T-helper 1 cell treated with Interleukin-12 subunit alpha and Interleukin-12 subunit beta and Interleukin-4 antibody, amounts not matched to agents 30 μg/mL and 1 μg/mL, for 36 hours (primary cell): ENCODE results near the gene PBX2.
A peak's percentile ranks its signal among the peaks of the same experiment; 100 is the strongest.
"Not testable (repeated sequence)": the region's sequence is repeated elsewhere in the genome, so short reads cannot be mapped to it uniquely, and the experiment has no call there.

Experiments
- H3K27ac Mint-ChIP-seq: one replicate; pipeline ENCODE4 v1.8.0; 2021; ENCODE audit warnings: mild to moderate bottlenecking, mixed read lengths
- H3K27me3 Mint-ChIP-seq: one replicate; pipeline ENCODE4 v1.8.0; 2021; ENCODE audit warnings: low read depth, mixed read lengths
- H3K36me3 Mint-ChIP-seq: one replicate; pipeline ENCODE4 v1.8.0; 2021; ENCODE audit warnings: low read depth, mixed read lengths
- H3K4me1 Mint-ChIP-seq: one replicate; pipeline ENCODE4 v1.8.0; 2021; ENCODE audit warnings: low read depth, mixed read lengths
- H3K4me3 Mint-ChIP-seq: one replicate; pipeline ENCODE4 v1.8.0; 2021; ENCODE audit warnings: mild to moderate bottlenecking, moderate library complexity, mixed read lengths
- H3K9me3 Mint-ChIP-seq: one replicate; pipeline ENCODE4 v1.8.0; 2021; ENCODE audit warnings: mixed read lengths

PBX2 gene

DNA sequence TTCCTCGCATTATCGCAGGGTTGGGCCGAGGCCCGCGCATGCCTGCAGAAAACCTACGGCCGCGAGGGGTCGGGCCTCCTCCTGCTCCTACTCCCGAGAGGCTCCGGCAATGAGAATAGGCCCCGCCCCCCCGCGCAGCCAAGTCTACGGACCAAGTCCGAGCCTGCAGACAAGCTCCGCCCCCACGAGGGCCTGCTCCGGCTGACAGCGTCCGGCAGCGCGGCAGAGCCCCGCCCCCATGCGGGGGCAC lies 5.6 kb upstream of the PBX2 start:
- peaks cover 16% of the 10 kb centered on the region for H3K36me3 Mint-ChIP-seq
- H3K4me1 Mint-ChIP-seq = peaks cover 31% of the 10 kb centered on the region
- H3K4me3 Mint-ChIP-seq = peak overlapping the region; percentile 88
- peak overlapping the region; percentile 95 for H3K27ac Mint-ChIP-seq
- no peaks in the 10 kb centered on the region for H3K9me3 Mint-ChIP-seq
- H3K27me3 Mint-ChIP-seq = peaks cover 4% of the 10 kb centered on the region

DNA sequence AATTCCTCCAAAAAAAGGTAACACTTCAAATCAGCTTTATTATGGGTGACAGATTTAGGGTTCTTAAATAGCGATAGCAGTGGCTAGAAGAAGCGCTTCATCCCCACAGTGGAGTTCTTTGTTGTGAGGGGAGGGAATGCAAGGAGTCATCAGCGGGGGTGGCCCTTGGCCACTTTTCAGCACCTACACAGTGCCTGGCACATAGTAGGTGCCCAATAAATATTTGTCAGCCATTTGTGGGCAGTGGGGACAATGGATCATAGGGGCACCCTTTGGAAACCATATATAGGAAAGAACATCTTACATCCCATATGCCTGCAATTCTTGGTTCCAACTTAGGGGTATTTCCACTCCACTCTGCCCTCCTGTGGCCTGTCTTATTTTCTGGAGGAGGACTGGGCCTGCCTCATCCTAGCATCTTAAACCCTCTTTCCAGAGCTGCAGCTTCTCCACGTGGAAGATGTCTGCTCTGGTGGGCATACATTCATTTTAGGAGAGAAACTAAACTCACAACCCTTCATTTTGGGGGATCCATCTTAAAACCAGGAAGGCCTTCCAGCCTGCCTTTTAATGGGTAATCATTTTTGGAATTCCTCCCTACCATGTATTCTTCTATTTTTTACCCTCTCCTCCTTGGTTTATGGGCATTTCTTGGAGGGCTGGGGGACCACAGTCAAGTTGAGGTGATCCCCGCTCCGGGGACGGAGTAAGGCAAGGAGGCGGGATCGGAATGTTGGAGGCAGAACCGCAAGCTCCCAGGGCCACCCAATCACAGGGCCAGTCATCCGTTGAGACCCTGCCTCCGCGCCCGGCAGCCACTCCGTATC lies 5.0 kb upstream of the PBX2 start:
- peaks cover 31% of the 10 kb centered on the region for H3K4me1 Mint-ChIP-seq
- H3K27ac Mint-ChIP-seq = peak overlapping the region; percentile 93
- peak overlapping the region; percentile 88 for H3K4me3 Mint-ChIP-seq
- H3K36me3 Mint-ChIP-seq = peaks cover 20% of the 10 kb centered on the region
- H3K9me3 Mint-ChIP-seq = no peaks in the 10 kb centered on the region
- no peaks in the 10 kb centered on the region for H3K27me3 Mint-ChIP-seq

DNA sequence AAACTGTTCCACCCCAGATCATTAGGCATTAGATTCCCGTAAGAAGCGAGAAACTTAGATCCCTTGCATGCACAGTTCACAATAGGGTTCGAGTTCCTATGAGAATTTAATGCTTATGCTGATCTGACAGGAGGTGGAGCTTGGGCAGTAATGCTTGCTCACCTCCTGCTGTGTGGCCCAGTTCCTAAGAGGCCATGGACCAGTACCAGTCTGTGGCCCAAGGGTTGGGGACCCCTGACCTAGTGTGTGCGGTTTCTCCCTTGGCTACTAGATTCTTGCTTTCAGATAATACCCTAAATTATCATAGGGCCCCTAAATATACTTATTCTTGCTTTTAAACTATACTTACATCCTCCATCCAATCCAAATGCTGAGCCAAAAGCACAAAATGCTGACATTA lies 4.4 kb upstream of the PBX2 start:
- peak overlapping the region; percentile 88 for H3K4me3 Mint-ChIP-seq
- peaks cover 31% of the 10 kb centered on the region for H3K4me1 Mint-ChIP-seq
- no peaks in the 10 kb centered on the region for H3K9me3 Mint-ChIP-seq

DNA sequence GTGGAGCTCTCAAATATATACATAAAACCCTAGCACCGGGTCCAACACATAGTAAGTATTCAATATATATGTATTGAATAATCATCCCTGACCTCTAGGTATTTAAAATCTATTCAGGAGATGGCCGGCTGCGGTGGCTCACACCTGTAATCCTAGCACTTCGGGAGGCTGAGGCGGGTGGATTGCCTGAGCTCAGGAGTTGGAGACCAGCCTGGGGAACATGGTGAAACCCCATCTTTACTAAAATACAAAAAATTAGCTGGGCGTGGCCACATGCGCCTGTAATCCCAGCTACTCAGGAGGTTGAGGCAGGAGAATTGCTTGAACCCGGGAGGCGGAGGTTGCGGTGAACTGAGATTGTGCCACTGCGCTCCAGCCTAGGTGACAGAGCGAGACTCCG lies 3.1 kb upstream of the PBX2 start:
- Mint-ChIP-seq H3K4me3 (peak overlapping the region; percentile 99), H3K27ac (peak overlapping the region; percentile 98), H3K4me1 (peaks cover 39% of the 10 kb centered on the region), H3K36me3 (peaks cover 31% of the 10 kb centered on the region)
- not testable (repeated sequence) for H3K9me3 Mint-ChIP-seq, H3K27me3 Mint-ChIP-seq

More for the DNA sequence above, 4.4 kb upstream of the PBX2 start:
- H3K27ac Mint-ChIP-seq = no peak overlapping the region
- no peaks in the 10 kb centered on the region for H3K27me3 Mint-ChIP-seq
- H3K36me3 Mint-ChIP-seq = peaks cover 21% of the 10 kb centered on the region

DNA sequence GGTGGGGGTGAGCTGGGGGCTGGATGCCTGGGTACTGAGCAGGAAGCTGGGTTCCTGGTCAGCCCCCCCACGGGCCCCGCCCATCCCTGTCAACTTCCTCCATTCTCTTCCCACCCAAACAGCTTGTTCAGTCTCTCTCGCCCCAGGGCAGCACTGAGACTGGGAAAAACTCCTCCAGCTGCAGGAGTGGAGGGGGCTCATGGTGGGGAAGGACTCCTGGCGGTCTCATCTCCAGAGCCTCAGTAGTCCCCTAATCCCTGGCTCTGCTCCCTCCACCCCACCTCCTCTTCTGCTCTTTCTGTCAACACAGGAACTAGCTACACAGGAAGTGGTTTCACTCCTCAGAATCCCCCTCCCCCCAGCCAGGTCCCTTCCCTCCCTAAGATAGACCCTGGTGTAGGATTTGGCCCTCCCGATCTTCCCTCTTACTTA lies 2.6 kb upstream of the PBX2 start, which contains the start of gene GPSM3:
GPSM3 (minus strand) TSS at position 36 of the 432 bp plus-strand sequence. CDS start 130 bp downstream, outside the sequence.
- H3K4me1 Mint-ChIP-seq = peaks cover 40% of the 10 kb centered on the region
- H3K9me3 Mint-ChIP-seq = no peaks in the 10 kb centered on the region
- H3K27me3 Mint-ChIP-seq = no peaks in the 10 kb centered on the region
- H3K27ac Mint-ChIP-seq = peak within 1 kb of the TSS; percentile 98
- H3K36me3 Mint-ChIP-seq = peaks cover 32% of the 10 kb centered on the region
- H3K4me3 Mint-ChIP-seq = peak within 1 kb of the TSS; percentile 99

DNA sequence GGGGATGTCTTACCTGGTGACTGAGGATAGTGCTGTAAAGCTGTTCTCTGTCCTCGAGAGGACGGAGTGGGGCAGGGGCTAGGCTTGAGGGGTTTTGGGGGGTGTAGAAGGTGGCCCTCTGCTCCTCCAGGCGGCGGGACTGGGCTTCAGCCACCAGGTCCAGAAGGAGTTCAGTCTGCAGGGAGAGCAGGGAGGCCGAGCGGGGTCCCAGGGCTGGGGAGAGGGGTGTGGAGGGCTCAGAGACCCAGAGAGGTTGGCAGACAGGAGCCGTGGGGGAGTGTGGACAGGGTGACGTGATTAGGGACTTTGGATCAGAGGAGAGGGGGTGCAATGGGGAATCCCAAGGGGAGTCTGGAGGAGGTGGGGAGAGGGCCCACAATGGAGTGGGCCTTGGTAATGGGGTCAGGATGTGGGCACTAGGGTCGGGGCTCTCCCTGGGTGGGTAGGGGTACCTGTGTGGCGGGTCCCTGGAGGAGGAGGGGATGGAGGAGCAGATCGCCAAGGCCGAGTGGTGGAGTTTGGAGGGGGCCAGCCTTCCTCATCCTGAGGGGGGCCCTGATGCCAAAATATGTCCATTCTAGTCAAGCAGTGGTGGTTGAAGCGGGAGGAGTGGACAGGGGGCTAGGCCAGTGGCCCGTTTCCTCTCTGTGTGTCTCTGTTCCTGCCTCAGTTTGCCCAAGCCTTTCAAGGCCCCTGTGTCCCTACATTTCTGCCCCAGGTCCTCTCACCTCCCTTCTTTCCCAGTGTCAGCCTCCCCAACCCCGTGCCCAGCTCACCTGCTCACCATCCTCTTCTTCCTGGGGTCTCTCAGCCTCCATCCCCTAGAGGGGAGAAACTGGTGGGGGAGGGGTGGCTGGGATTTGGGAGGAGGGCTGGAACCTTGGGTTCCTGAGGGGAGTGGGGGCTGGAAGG lies 1.9 kb upstream of the PBX2 start:
- Mint-ChIP-seq H3K36me3 (peaks cover 38% of the 10 kb centered on the region), H3K27ac (peak overlapping the region; percentile 98), H3K27me3 (no peaks in the 10 kb centered on the region), H3K4me3 (peak overlapping the region; percentile 99), H3K9me3 (no peaks in the 10 kb centered on the region), H3K4me1 (peaks cover 44% of the 10 kb centered on the region)

DNA sequence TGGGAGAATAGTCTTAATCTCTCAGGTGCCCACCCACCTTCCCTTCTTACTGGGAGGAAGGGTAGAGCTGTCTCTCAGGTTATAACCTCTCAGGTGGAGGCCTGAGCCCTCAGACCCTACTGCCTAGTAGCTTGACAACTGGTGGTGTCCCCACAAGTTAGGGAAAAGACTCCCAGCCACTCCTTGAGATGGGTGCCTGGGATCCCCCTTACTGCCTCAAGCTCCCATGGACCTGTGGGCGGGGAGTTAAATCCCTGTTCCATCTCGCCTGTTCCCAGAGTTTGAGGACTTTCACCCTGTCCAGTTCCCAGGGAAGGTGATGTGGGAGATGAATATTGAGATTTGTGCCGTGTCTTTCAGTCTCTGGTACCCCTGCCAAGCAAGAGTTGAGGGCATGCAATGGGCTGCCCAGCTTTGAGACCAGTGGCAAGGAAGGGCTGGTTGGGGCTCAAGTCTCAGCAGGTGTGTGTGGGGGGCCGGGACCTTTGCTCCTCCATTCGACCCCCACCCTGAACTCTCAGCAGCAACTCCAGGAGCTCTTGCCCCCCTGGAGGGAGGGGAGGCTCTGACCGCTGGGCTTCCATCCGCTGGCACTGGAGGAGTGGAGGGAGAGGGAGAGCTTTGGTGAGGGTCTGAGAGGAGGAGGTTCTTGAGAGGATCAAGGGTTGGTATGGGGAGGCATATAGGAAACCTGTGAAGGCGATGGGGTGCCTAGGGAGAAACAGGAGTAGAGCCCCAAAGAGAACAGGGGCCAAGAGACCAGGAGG lies 1.1 kb upstream of the PBX2 start:
- H3K9me3 Mint-ChIP-seq = no peaks in the 10 kb centered on the region
- H3K27me3 Mint-ChIP-seq = no peaks in the 10 kb centered on the region
- peaks cover 47% of the 10 kb centered on the region for H3K36me3 Mint-ChIP-seq
- H3K4me3 Mint-ChIP-seq = peak overlapping the region; percentile 99
- H3K4me1 Mint-ChIP-seq = peaks cover 48% of the 10 kb centered on the region
- peak overlapping the region; percentile 98 for H3K27ac Mint-ChIP-seq

DNA sequence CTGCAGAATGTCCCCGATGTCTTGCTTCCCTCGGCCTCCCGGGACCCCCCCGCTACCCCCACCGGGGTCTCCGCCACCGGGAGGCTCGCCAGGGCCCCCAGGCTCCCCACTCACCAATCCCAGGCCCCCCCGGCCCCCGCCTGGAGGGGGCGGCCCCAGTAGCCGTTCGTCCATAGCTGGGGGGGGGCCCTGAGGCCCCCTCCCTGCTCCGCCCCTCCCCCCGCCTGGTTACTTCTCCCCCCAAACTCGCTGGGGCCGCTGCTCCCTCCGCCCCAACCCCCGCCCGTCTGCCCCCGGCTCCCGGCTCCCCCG lies 304 bp downstream of the PBX2 start:
- no peaks in the 10 kb centered on the region for H3K9me3 Mint-ChIP-seq
- no peaks in the 10 kb centered on the region for H3K27me3 Mint-ChIP-seq
- peaks cover 44% of the 10 kb centered on the region for H3K4me1 Mint-ChIP-seq
- peak overlapping the region; percentile 96 for H3K4me3 Mint-ChIP-seq
- H3K27ac Mint-ChIP-seq = peak overlapping the region; percentile 92
- peaks cover 52% of the 10 kb centered on the region for H3K36me3 Mint-ChIP-seq

DNA sequence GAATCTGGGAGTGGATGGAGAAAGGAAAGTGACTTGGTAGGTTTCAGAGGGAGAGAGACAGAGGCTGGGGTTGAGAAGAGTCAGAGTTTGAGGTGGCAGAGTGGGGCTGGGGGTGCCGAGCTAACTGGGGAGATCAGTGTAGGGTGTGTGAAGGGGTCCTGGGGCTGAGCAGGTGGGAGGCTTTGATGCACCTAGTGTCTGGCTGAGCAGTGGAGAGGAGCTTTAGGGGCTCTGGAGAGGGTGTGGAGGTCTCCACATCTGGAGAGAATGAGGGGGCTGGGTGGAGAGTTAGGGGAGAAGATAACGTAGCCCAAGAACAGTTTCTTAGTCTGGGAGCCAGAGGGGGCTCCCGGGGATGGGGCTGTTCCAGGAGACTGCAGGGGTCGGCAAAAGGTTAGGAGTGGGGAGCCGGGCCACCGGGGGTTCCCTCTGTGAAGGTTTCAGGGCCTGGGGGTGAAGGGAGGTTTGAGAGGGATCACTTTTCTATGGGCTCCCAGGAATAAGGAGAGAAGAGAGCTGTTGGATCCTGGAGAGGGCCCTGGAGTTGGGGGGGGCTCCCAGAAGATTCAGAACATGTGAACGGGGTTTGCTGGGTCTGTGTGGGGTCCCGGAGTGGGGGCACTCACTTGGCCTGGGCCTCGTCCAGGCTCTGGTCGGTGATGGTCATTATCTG lies 797 bp downstream of the PBX2 start:
- Mint-ChIP-seq H3K27me3 (no peaks in the 10 kb centered on the region), H3K27ac (peak overlapping the region; percentile 92), H3K4me1 (peaks cover 40% of the 10 kb centered on the region), H3K4me3 (peak overlapping the region; percentile 96), H3K36me3 (peaks cover 54% of the 10 kb centered on the region), H3K9me3 (no peaks in the 10 kb centered on the region)

DNA sequence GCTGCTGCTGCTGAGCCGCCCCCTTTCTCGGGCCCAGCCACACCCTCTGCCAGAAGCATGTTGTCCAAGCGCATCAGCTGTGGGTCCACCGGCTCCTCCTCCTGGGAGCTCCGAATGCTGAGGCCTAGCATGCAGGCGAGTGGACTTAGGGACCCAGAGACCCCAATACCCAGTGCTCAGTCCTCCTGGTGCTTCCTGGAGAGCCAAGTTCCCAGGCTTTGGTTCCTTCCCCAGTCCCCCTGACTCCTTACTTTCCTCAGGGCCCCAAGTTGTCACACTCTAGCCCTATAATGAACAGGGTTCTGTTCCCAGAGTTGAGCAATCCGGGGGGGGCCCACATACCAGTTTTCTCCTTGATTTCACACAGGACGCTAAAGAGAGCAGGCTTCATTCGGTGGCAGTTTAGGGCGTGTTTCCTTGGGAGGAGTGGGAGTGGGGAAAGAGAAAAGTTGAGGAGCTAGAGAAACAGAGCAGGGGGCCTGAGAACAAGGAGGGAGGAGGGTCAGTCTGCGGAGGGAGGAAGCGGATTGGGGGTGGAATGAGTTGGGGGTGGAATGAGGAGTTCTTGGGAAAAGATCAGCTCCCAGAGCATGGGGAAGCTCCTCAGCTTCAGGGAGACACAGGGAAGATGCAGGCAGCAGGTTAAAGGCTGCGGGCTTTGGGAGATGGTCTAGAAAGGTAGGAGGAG lies 1.5 kb downstream of the PBX2 start:
- H3K4me3 Mint-ChIP-seq = peak overlapping the region; percentile 96
- H3K27me3 Mint-ChIP-seq = no peaks in the 10 kb centered on the region
- peaks cover 33% of the 10 kb centered on the region for H3K4me1 Mint-ChIP-seq
- no peaks in the 10 kb centered on the region for H3K9me3 Mint-ChIP-seq
- H3K36me3 Mint-ChIP-seq = peaks cover 55% of the 10 kb centered on the region
- peak overlapping the region; percentile 92 for H3K27ac Mint-ChIP-seq

DNA sequence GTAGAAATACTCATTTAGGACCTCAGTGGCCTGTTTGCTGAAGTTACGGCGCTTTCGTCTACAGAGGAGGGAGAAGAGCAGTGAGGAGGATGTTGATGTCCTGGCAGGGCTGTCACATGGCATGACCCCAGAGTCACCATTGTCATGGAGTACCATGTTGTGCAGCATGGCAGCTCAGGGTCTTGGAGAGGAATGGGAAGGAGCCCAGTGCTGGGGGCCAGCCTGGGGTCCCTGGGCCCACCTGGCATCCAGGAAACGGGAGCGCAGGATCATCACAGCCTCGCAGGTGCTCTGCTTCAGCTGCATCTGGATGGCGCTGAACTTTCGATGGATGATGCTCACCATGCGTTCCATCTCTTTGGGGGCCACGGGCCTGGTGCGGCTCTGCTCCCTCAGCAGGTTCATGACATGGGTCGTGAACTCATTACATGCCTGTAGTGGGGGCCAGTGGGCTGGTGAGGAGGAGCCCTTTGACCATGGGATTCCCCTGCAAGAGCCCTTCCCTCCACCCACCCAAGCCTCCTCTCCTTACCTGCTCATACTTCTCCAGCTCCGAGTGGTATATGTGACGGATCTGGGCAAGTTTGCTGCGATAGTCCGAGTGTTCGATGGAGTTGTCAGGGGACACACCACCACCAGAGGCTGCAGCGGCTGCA lies 2.1 kb downstream of the PBX2 start:
- Mint-ChIP-seq H3K4me3 (peak overlapping the region; percentile 46), H3K36me3 (peaks cover 58% of the 10 kb centered on the region), H3K27ac (peak overlapping the region; percentile 71), H3K4me1 (peaks cover 28% of the 10 kb centered on the region)
- not testable (repeated sequence) for H3K27me3 Mint-ChIP-seq, H3K9me3 Mint-ChIP-seq

DNA sequence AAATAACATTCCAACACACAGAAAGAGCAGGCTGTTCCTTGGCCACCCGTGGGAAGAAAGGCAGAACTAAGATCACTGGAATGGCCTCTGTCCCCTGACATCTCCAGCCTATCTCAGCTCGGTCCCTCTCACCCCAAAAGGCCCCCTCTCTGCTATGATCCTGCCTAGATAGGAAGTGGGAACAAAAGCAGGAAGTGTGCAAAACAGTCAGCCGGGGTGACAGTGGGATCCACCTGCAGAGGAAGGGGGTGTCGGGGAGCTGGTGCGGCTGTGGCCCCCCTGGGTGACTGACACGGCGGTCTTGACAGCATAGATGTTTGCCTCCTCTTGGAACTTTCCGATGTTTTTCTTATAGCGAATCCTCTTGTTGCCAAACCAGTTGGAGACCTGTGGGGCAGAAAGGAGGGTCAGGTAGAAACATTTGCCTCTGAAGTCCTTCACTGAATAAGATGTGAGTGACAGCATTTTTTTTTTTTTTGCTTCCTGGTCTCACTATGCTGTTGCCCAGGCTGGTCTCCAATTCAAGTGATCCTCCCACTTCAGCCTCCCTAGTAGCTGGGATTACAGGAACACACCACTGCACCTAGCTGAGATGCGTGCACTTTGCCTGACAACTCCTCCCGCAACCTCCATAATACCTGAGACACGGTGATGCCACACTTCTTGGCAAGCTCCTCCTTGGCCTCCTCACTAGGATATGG lies 2.8 kb downstream of the PBX2 start:
- Mint-ChIP-seq H3K4me3 (peak overlapping the region; percentile 57), H3K9me3 (no peaks in the 10 kb centered on the region), H3K27ac (peak overlapping the region; percentile 89), H3K4me1 (peaks cover 28% of the 10 kb centered on the region), H3K36me3 (peaks cover 60% of the 10 kb centered on the region), H3K27me3 (no peaks in the 10 kb centered on the region)
